CD1c-positive myeloid dendritic cell (primary cell): ENCODE results near the gene NUMB.

Experiments used
- DNase-seq: peaks from one replicate; pipeline ENCODE4 v3.0.0-alpha.2; 2016; ENCODE audit errors: extremely low spot score

The NUMB gene

DNA sequence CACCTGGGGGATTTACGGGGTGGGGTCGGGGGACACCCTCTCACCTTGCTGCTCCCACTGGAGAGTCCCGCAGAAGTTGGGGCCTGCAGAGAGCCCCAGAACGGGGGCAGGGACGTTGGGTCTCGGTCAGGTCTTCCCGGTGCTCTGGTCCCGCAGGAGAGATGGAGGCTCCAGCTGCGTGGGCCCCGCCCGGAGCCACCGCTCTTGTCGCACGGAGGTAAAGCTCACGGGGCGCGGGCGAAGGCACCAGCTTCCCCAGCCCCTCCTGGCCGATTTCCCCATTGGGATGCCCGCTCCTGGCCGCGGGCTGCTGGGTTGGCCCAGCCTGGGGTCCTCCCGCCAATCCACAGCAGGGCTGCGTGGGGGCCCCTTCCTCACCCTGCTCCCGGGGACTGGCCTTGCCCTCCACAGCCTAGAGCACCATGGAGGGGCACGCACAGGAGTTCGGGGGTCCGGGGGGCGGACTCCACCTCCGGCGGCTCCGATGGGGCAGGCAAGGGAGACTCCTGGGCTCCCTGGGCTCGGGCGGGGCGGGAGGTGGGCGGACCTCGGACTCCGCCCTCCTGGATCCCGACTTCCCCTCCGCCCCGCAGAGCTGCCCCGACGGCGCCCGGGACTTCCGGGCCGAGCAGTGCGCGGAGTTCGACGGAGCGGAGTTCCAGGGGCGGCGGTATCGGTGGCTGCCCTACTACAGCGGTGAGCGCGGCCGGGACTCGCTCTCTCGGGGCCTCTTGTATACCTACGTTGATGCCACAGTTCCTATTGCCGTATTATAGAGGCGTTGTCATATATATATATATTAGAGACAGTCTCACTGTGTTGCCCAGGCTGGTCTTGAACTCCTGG is 212.6 kb downstream of the NUMB start:
- peak; percentile 87 for DNase-seq

DNA sequence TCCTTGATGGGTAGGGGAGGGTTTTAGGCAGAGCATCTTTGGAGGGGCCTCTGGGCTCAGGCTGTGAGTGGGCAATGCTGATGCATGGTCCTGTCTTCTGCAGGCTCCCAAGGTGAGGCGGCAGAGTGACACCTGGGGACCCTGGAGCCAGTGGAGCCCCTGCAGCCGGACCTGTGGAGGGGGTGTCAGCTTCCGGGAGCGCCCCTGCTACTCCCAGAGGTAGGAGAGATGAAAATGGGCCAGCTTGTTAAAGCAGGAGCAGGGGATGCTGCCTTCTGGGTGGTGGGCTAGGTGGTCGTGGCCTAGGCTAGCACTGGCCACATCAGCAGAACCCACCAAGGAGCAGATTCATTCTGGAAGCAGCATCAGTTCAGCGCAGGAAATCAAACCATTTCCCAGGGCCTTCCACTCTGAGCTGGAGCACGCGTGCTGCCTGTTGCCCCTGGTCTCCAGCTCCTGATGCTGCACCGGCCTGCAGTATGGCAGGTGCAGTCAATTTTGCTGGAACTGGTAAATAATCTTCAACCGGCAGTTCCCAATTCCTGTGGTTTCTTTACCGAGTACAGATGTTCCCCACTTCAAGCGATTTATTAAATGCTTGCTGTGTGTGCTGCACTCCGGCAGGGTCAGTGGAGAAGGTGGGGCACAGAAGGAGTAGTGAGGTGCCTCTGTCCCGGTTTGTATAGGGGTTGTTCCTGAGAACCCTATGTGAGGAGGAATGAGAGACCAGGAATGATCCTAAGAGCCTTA is 213.6 kb downstream of the NUMB start:
- no peak for DNase-seq

DNA sequence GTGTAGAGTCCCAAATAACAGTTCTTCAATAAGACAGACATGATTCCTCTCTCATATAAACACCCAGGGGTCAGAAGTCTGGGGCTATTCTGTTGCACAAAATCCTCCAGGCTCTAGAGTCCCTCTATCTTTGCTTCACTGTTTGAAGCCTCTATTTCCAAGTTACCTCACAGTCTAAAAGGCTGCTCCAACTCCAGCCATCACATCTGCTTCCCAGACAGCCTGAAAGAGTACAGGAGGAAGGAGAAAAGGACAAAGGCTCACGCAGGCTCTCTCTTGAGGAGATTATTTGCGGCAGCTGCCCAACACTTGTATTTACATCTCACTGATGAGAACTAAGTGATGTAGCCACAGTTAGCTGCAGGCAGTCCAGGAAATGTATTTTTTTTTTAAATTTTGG is 214.6 kb downstream of the NUMB start:
- DNase-seq: no peak

DNA sequence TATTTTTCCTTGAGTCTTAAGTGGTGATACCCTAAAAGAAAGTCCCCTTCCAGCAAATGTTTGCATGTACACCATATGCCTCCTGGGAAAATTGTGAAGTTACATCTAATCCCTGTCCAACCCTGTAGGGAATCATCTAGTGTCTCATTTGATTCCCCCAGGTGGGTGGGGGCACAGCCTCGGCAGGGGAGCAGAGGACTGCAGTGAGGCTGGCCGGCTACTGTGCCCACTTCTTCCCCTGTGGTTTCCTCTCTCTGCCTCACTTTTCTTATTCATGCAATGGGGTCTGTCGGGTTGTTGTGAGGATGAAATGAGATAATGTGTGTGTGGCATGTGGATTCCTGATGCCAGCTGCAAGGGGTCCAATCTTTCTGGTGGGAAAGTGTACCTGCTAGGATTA is 215.0 kb downstream of the NUMB start:
- no peak for DNase-seq

- no peak for DNase-seq
Measured at GRCh38 chr14:73242357-73242901, 215.9 kb downstream of the NUMB start.

DNA sequence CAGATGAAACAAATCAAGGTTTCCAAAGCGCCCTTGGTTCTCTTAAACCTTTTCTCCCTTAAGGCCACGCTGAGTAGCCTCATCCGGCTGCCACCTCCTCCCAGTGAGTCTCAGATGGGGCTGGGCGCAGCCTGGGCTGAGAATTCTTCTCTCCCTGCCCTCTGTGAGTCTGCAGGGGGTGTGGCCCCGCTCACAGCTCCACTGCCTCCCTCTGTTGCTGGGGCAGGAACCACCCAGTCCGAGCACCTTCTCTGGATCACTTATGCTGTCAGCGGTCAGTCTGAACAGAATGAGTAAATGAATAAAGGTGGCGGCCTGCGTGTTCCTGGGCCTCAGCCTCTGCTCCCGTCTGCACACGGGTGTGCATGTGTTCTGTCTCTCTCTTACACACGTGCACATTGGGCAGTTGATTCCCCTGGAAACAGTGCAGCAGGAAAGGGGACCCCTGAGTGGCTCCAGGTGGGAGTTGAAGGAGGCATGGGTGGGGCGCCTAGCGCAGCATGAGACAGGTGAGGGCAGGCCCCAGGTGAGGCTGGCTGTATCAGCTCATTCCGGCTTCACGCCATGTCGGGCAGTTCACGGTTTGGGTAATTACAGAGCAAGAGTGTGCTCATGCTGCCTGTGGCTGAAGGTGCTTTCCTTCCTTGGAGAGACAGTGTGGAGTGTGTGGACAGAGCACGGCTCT is 216.7 kb downstream of the NUMB start:
- no peak for DNase-seq

DNA sequence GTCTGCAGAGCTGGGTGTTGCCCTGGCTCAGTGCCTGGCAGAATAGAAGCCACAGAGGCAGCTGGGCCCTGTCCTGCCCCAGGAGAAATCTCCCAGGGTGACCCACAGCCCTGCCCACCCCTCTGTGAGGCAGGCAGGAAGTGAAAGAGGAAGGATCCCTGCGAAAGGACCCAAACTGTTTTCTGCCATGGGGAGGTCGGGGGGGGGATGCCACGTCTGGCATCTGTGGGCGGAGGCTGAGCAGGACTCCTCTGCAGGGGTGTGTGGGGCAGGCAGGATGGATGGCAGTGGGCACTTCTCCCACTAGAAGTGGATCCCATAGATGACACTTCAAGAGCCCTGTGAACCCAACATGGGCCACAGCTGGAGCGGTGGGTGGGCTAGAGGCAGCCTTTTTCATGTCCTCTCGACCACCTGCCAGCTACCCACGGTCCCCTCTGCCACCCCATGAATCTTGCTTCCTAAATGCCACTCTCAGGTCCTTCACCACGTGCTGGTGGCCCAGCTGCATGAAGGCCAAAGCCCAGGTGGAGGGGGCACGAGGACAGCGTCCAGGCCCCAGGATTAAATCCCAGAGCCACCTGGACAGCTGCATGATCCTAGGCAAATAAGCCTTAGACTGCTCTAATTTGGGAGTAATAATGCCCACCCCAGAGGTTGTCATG is 217.4 kb downstream of the NUMB start:
- peak; percentile 82 for DNase-seq

GRCh38 chr14:73239393-73240241 is 218.7 kb downstream of the NUMB start:
- no peak for DNase-seq

- no peak for DNase-seq
Measured at GRCh38 chr14:73238941-73239340, 219.4 kb downstream of the NUMB start.

- no peak for DNase-seq
Measured at GRCh38 chr14:73238424-73238852, 219.9 kb downstream of the NUMB start.

DNA sequence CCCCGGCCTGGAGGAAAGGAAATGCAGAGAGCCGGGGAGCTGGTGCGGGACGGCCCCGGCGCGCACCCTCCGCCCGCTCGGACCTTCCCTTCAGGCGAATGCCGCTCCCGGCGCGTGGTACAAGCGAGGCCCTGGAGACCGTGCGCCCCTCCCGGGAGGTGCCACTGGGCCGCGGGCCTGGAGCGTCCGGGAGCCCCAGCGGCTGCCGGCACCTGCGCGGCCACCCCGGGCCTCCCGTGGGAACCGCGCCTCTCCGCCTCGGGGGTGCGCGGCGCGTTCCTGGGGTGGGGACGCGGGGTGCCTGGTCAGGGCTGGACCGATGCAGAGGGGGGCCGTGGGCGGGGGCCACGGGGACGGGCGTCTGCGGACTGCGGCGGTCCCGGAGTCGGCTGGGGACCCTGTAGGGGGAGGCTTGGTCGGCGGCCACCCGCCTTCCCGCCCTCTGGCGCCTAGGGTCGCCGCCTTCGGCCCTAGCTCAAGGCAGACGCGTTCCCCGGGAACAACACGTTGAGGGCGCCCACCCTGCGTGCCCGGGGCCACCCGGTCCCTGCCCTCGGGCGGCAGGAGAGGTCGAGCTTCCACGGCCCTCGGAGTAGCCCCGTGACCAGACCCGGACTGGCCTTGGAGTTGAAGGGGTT is 220.4 kb downstream of the NUMB start:
- DNase-seq: no peak

- DNase-seq: peak; percentile 70
Measured at GRCh38 chr14:73237219-73237785, 221.0 kb downstream of the NUMB start, which contains the start of gene PAPLN. Gene PAPLN, plus strand, starts transcription at chr14:73237506. Its CDS starts 2,273 bp downstream, at chr14:73239779.

GRCh38 chr14:73236752-73237218 is 221.6 kb downstream of the NUMB start:
- no peak for DNase-seq

GRCh38 chr14:73236157-73236556 is 222.2 kb downstream of the NUMB start:
- no peak for DNase-seq

GRCh38 chr14:73235531-73236155 is 222.7 kb downstream of the NUMB start:
- DNase-seq: no peak

GRCh38 chr14:73234586-73235394 is 223.6 kb downstream of the NUMB start:
- no peak for DNase-seq

DNA sequence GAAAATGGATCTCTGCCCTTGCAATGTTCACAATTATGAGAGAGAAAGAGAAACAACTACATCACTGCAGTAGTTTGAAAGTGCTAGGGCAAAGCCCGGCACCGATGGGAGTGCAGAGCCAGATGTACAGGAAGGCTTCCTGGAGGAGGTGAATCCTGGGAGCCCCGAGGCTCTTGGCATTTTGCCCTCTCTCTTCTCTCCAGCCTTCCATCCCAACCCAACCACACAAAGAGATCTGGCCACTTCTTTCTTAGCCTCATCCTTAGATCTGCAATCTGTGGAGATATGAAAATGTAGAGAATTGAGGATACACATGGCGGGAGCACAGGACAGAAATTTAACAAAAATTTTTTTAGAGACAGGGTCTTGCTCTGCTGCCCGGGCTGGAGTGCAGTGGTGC is 224.3 kb downstream of the NUMB start:
- DNase-seq: no peak

GRCh38 chr14:73233564-73233963 is 224.8 kb downstream of the NUMB start:
- no peak for DNase-seq
